HG02798 (cell line): ENCODE measurements around the gene SRC.

ENCODE experiments used
- ATAC-seq: cut with Tn5 transposase; IDR thresholded peaks from one replicate; pipeline ENCODE4 v1.9.1; 2021; ENCODE audit warnings: mild to moderate bottlenecking; ENCODE audit not compliant: unreplicated experiment, poor library complexity

Gene SRC

DNA sequence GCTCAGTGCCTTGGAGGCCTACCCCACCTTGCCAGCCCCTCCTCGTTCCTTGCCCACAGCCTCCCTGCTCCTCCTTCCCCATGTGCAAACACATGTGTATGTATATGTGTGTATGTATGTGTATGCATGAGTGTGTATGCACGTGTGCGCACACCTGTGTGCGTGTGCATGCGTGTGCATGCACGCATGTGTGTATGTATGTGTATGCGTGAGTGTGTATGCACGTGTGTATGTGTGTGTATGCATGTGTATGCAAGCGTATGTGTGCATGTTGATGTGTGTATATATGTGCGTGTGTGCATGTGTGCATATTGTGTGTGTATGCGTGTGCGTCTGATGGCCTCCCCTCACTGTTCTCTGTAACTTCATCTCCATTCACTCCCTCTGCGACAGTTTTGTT, 74.7 kb downstream of the SRC start:
- no peak for ATAC-seq

GRCh38 chr20:37421060-37421905, 75.3 kb downstream of the SRC start:
- ATAC-seq: no peak

GRCh38 chr20:37421988-37422387, 76.0 kb downstream of the SRC start:
- ATAC-seq: no peak

GRCh38 chr20:37422791-37423286, 76.9 kb downstream of the SRC start:
- ATAC-seq: no peak

DNA sequence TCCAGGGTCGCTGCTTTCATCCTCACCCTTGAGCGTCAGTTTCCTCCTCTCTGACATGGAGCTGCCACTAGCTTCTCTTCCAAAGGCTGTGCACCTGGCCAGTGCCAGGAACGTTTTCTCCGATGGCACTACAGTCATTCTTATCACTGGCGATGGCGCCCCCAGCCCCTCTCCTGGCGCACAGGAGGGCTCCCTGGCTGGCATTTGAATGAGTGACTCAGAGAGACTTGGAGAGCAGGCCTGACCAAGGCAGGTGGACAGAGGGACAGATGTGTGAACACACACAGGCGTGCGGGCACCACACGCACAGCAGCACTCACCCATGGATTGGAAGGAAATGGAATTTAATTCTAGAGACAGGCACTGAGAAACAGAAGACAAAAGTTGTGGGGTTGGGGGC, 77.6 kb downstream of the SRC start:
- ATAC-seq: no peak

DNA sequence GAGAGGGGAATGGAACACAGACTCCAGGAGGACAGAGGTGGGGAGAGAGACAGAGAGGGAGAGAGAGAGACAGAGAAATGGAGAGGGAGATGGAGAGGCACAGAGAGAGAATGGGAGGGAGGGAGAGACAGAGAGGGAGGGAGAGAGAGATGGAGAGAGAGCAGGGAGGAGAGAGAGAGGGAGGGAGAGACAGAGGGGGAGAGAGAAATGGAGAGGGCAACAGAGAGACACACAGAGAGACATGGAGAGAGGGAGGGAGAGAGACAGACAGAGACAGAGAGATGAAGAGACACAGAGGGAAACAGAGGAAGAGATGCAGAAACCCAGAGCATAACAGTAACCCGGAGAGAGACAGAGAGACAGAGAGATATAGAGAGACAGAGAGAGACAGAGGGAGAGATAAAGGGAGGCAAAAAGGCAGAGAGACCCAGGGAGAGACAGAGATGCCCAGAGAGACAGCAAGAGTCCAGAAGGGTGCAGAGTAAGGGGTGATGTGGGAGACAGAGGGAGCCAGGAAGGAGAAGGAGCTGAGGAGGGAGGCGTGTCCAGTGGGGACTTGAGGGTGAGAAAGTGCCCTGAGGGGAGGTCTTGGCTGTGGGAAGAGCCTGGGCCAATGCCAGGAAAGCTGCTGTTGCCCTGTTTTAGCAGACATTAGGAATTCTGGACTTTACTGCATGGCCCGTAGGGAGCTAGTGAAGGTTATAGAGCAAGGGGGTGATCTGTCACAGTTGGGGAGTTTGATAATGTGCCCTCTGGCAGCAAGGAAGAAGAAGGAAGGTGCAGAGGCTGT, 78.3 kb downstream of the SRC start:
- no peak for ATAC-seq

- no peak for ATAC-seq
Observed at GRCh38 chr20:37425103-37425625, 79.2 kb downstream of the SRC start.

DNA sequence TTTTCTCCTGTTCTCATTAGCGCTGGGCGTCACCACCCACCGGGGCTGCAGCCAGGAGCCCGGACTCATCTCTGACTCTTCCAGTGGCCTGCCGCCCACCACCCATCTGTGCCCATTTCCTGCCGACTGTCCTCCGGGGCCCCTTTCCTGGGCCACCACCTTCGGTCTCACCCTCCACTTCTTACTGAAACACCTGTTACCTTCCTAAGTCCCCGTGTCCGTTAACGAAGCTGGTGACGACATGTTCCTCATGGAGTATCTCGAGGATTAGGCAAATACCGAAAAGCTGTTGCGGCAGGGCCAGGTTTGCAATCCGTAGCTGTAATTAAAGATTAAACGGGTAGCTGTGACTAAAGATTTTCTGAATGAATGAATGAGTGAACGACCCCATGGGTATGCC, 80.2 kb downstream of the SRC start:
- no peak for ATAC-seq

GRCh38 chr20:37426978-37427377, 81.0 kb downstream of the SRC start:
- ATAC-seq: no peak

- no peak for ATAC-seq
Observed at GRCh38 chr20:37430044-37430443, 84.1 kb downstream of the SRC start.

- no peak for ATAC-seq
Observed at GRCh38 chr20:37430778-37431460, 85.0 kb downstream of the SRC start.

GRCh38 chr20:37431786-37432185, 85.8 kb downstream of the SRC start:
- ATAC-seq: no peak

DNA sequence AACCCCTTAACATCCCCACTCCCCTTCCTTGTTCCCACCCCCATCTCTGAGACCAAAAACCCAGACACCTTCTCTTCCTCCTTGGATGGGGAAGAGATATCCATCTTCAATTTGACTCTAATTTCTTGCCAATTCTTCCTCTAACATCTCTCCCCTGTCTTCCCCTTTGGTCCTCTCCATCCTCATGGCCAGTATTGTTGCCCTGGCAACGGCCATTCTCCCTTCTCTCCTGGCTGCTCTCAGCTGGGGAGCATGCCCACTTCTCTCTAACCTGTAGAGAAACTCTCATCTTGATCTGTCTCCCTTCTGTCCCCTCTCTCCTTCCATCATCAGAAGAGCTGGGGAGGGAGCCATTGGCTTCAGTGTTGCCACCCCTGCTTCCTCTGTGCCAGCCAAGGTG, 86.7 kb downstream of the SRC start:
- ATAC-seq: no peak

DNA sequence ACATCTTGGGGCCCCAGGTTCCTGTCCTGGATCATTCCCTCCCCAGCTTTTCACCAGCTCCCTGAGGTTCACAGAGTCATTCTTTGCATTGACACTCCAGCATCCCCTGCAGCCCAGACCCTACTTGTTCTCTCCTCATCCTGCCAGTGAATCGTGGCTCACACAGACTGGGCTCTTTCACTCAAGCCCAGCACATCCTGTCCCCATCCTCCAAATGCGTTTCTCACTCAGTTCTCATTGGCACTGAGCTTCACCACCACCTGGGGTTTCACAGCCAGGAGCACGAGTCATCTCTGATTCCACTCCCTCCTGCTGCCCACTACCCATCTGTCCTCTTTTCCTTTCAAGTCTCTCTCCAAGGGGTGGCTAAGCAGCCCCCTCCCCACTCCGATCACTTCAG, 89.7 kb downstream of the SRC start:
- ATAC-seq: no peak

DNA sequence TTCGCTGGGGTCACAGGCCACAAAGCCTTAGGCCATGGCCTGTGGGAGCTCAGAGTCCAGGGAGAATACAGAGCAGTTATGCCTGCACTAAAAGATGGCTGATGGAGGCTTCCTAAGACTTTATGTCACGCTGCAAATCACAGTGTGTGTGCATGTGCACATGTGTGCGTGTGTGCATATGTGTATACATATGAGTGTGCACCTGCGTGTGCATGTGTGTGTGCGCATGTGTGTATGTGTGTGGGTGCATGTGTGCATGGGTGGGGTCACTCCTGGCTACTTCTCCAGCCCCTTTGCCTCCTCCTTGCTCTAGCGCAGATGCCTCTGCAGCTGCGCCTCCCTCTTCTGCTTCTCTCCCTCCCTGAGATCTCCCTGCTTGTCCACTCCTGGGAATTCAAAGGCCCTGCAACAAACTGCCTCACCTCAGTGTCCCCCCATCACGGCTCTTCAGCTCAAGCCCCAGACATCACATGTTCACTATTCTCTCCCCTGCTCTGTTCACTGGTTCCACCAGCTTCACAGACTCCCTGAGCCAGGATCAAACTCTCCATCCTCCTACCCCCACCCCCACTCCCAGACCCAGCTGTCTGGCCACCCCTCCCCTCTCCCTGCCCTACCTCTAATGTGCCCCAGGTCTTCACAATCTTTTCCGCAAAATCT, 90.7 kb downstream of the SRC start:
- ATAC-seq: no peak

DNA sequence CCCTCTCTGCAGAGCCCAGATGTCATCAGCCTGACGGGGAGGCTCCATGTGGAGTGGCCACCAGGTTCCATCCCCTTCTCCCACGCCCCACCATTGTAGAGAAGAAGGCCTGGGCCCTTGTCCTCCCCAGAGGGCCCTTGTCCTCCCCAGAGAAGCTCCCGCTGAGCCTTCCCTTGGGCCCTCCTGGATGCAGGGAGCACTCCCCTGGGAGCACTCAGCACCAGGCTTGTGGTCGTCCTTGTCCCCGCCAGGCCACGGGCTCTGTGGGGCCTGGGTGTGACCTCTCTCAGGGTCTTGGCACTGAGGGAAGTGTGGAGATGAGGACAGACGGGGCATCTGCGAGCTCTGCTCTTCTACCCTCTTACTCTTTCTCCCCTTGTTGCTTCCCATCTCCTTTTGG, 91.7 kb downstream of the SRC start:
- ATAC-seq: no peak

GRCh38 chr20:37438464-37439222, 92.7 kb downstream of the SRC start:
- ATAC-seq: no peak

GRCh38 chr20:37439223-37439933, 93.4 kb downstream of the SRC start:
- no peak for ATAC-seq

GRCh38 chr20:37441023-37441422, 95.1 kb downstream of the SRC start:
- ATAC-seq: no peak
